GM12878 (cell line): ENCODE data around the gene MAPK8IP3. TPM values are rescaled to one million over a fixed set of nuclear protein-coding genes. Genes with fewer than 3 reads are reported as not detected.
A peak's percentile ranks its signal among the peaks of the same experiment; 100 is the strongest.

Experiments
- CBX5 ChIP-seq: sonication (generic); IDR thresholded peaks from 2 replicates; pipeline ENCODE4 v1.6.1; 2016; ENCODE audit warnings: low read depth, moderate library complexity, mild to moderate bottlenecking, inconsistent platforms
- CEBPZ ChIP-seq: fragments of 150-350 bp; IDR thresholded peaks from 2 replicates; pipeline ENCODE4 v1.6.1; 2016; ENCODE audit warnings: low read depth, low read length
- CHD2 ChIP-seq: IDR thresholded peaks from 2 replicates; pipeline ENCODE4 v1.6.1; 2011; ENCODE audit warnings: low read depth, low read length, improper control_type of control experiment, borderline replicate concordance
- CHD4 ChIP-seq: fragments of 200-600 bp; sonication (generic); IDR thresholded peaks from 2 replicates; pipeline ENCODE4 v1.6.1; 2016; ENCODE audit warnings: mild to moderate bottlenecking
- DPF2 ChIP-seq: fragments of 450-650 bp; IDR thresholded peaks from 2 replicates; pipeline ENCODE4 v1.6.1; 2017; ENCODE audit warnings: mild to moderate bottlenecking
- E2F4 ChIP-seq: IDR thresholded peaks from 2 replicates; pipeline ENCODE4 v1.6.1; 2012; ENCODE audit warnings: low read depth, low read length, improper control_type of control experiment
- E2F8 ChIP-seq: fragments of 450-650 bp; IDR thresholded peaks from 2 replicates; pipeline ENCODE4 v1.6.1; 2018; ENCODE audit warnings: mild to moderate bottlenecking, low read depth, moderate library complexity; ENCODE audit not compliant: partially characterized antibody
- ETV6 ChIP-seq, 2 experiments: fragments of 450-650 bp in 1 of 2; IDR thresholded peaks in 1 of 2; conservative IDR thresholded peaks in 1 of 2; 2 replicates each; pipeline ENCODE4 v1.6.1; 2014; ENCODE audit warnings: antibody characterized with exemption in 1 of 2, borderline replicate concordance in 1 of 2, low read depth in 1 of 2, mild to moderate bottlenecking in 1 of 2, moderate library complexity in 1 of 2
- HDGF ChIP-seq: fragments of 450-650 bp; IDR thresholded peaks from 2 replicates; pipeline ENCODE4 v1.6.1; 2016; ENCODE audit warnings: antibody characterized with exemption
- JUNB ChIP-seq: IDR thresholded peaks from 2 replicates; pipeline ENCODE4 v1.6.1; 2016; ENCODE audit warnings: antibody characterized with exemption, mild to moderate bottlenecking
- PAX8 ChIP-seq: fragments of 450-650 bp; IDR thresholded peaks from 2 replicates; pipeline ENCODE4 v1.6.1; 2017; ENCODE audit warnings: mild to moderate bottlenecking, moderate library complexity
- PKNOX1 ChIP-seq: fragments of 450-650 bp; IDR thresholded peaks from 2 replicates; pipeline ENCODE4 v1.6.1; 2016; ENCODE audit warnings: mild to moderate bottlenecking
- RBBP5 ChIP-seq: fragments of 200-600 bp; sonication (generic); conservative IDR thresholded peaks from 2 replicates; pipeline ENCODE4 v1.6.1; 2016
- SMAD5 ChIP-seq: IDR thresholded peaks from 2 replicates; pipeline ENCODE4 v1.6.1; 2016; ENCODE audit warnings: antibody characterized with exemption, low read depth
- SREBF1 ChIP-seq: IDR thresholded peaks from 2 replicates; pipeline ENCODE4 v1.6.1; 2012; ENCODE audit warnings: mild to moderate bottlenecking, low read length
- YY1 ChIP-seq: IDR thresholded peaks from 2 replicates; pipeline ENCODE4 v1.6.1; 2011; ENCODE audit warnings: low read depth, mild to moderate bottlenecking, low read length
- ZNF217 ChIP-seq: fragments of 450-650 bp; IDR thresholded peaks from 2 replicates; pipeline ENCODE4 v1.6.1; 2017; ENCODE audit warnings: antibody characterized with exemption, mild to moderate bottlenecking
- ZNF592 ChIP-seq: fragments of 450-650 bp; IDR thresholded peaks from 2 replicates; pipeline ENCODE4 v1.6.1; 2017; ENCODE audit warnings: mild to moderate bottlenecking, moderate library complexity
- polyA plus RNA-seq, 11 experiments: library from polyadenylated mRNA; depleted of rRNA in 4 of 11; unstranded in 6 of 11; stranded (reverse) in 5 of 11; fragments of >200 nt; fragmentation: Nextera tagmentation in 4 of 11; fragmentation: Illumina TruSeq in 1 of 11; extraction: Ambion mirVana in 4 of 11; extraction: Trizol in 1 of 11; gene quantifications; 1 replicate in 1 of 11; 2 replicates in 10 of 11; pipeline versions ENCODE4 v1.2.1 to v1.2.3, GENCODE V29; 2011 to 2016; ENCODE audit warnings: inconsistent platforms in 2 of 11, missing spikeins in 2 of 11, low read depth in 1 of 11
- total RNA-seq, 4 experiments: library from RNA; depleted of rRNA in 3 of 4; stranded (reverse); fragments of >200 nt in 3 of 4; fragmentation: Illumina TruSeq in 1 of 4; extraction: Trizol in 1 of 4; gene quantifications; 2 replicates each; pipeline versions ENCODE4 v1.2.1 to v1.2.3, GENCODE V29; 2013 to 2021

The MAPK8IP3 gene
- total and polyA plus RNA-seq, 10 of the 15 experiments (the other 5 are each of a cell fraction or from before 2014, with no cell fraction given), result 0.06 to 67.9 (median 18.2) TPM

- no peak for TF ChIP-seq E2F4
- TF ChIP-seq SREBF1, result no peak
- TF ChIP-seq CBX5, result peak; percentile 49; the same call in 1 of the 2 replicates
- no peak for TF ChIP-seq RBBP5
- peak; percentile 51 for TF ChIP-seq E2F8
- TF ChIP-seq PKNOX1, result peak; percentile 94
- peak; percentile 62; the same call in 1 of the 2 replicates for TF ChIP-seq SMAD5
- TF ChIP-seq CHD2, result 0 out of 2 replicates have a peak, but pooled peaks have one; percentile 60
- TF ChIP-seq YY1, result peak; percentile 86
- peak; percentile 13 to 46; a peak in 1 of 4 replicates for TF ChIP-seq ETV6 (conservative IDR thresholded peaks at IDR 0.05 in 1 of 2, IDR thresholded peaks at IDR 0.05 in 1 of 2; ENCODE audit: borderline replicate concordance in 1 of 2, low read depth in 1 of 2)
- TF ChIP-seq ZNF592, result peak; percentile 96
- TF ChIP-seq CHD4, result no peak
- peak; percentile 99 for TF ChIP-seq DPF2
- peak; percentile 89 for TF ChIP-seq HDGF
- no peak for TF ChIP-seq PAX8
- TF ChIP-seq JUNB, result no peak
- peak; percentile 18; the same call in 1 of the 2 replicates for TF ChIP-seq CEBPZ
- peak; percentile 80; the same call in 1 of the 2 replicates for TF ChIP-seq ZNF217
Measured at GRCh38 chr16:1705688-1706385, at the start of gene MAPK8IP3 (continued).
